ENCODE data around the gene NUP50.

The NUP50 gene

DNA sequence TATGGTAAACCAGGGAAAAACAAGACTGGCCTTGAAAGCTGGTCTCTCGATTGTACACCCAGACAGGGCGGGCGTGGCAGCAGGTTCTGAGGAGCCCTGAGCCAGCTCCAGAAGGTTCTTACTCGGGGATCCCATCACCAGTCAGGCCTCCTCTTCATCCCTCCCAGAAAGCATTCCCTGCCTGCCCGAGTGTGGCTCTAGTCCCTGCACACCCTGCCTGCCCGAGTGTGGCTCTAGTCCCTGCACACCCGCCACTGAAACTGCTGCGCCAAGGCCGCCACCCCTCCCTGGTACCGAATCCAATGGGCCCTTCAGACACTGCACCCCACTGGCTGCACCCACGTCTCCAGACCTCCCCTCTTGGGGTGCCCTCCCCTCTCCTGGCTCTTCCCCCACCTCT is 46.9 kb downstream of the NUP50 start:
- DNase-seq (ENCODE audit: low read depth in 2 of 2) = no peak

DNA sequence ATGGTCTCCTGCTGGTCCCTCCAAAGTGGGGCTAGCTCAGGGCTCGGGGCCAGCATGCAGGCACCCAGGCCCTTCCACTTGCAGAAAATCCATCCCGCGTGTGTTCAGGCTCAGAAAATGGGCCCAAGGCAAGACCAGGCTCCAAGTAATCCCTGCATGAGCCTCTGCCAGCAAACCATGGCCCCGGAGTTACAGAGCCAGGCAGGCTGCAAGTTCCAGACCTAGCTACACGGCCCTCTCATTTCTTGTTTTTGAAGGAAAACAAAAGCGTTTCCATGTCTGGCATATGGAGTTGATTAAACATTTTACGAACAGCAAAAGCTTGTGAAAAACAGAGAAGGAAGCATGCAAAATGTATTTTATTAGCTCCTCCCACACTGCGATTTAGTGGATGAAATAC is 47.3 kb downstream of the NUP50 start:
- no peak for DNase-seq (ENCODE audit: low read depth in 2 of 2)

DNA sequence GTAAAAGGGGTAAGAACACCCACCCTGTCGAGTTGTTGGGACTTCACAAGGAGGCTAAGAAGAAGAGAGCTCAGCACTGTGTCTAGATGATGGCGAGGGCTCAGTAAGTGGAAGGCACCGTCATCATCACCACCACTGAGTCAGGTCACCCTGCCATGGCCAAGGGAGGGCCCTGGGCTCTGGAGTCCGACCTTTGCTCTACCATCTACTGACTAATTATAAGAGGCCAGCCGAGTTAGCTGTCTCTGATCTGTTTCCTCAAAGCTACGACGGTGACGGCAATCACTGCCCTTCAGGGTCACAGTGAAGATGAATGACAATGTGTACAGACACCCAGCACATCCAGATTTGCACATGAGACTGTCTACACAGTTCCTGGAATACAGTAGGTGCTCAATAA is 47.7 kb downstream of the NUP50 start:
- no peak for DNase-seq (ENCODE audit: low read depth in 2 of 2)

DNA sequence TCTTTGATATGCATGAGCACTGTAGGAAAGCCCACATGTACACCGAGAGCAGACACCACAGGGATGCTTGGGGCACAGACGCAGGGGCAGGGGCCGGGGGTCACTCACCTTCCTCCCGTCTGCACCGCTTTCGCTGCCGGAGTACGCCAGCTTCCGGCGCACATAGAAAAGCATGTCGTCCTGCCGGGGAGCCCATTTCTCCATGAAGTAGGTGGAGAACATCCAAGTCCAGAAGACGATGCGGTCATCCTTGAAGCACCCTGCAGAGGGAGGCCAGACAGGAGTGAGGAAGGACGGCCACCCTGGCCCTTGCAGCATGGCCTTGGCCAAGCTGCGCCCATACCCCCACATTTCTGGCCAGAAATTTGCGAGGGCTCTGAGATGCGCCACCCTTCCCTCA is 48.1 kb downstream of the NUP50 start:
- DNase-seq (ENCODE audit: low read depth in 2 of 2) = no peak

DNA sequence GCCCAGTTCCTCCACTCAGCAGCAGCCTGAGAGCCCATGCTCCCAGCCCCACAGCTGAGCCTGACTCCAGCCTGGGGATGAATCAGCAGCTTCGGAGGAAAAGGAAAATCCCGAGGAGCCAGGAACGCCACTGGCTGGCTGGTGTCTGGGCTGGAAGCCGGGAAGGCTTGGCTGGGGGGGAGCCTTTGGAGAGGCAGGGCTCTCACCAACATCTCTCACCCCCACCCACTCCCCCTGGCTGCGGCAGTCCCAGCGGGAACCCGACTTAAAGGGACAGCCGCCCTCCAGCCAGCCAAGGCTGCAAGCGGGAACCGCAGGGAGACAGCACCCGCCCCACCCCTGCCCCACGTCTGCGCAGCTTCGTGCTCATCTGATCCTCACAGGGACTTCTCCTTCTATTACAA is 48.6 kb downstream of the NUP50 start:
- DNase-seq (ENCODE audit: low read depth in 2 of 2) = no peak

DNA sequence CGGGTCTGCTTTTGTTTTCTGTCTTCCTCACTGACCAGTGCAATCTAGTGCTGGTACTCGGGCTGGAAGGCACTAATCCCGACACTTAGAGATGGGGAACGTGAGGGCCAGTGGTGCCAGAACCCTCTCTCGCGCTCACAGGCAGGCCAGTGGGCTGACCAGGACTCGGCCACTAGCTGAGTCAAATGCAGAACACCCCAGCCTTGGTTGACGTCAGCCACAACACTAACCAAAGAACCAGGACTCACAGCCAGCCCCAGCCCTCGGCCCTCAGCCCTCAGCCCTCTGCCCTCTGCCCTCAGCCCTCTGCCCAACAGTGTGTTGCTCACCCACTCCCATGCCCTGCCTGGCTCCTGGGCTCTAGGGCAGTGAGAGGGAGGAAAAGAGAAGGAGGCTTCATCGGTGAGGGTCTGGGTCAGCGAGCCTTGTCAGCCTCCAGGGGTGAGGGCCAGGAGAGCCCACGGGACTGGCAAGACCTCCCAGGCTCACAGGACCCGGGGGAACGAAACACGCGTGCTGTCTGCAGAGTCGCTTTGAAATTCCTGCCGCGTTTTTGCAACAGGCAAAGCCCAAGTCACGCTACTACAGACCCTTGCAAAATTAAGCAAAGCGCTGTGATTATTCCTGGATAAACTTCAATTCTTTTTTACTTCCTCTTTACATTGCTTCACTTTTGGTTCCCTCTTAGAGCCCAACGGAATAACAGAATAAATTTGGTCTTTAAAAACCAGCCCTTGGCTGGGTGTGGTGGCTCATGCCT is 49.4 kb downstream of the NUP50 start:
- DNase-seq (ENCODE audit: low read depth in 2 of 2) = no peak

DNA sequence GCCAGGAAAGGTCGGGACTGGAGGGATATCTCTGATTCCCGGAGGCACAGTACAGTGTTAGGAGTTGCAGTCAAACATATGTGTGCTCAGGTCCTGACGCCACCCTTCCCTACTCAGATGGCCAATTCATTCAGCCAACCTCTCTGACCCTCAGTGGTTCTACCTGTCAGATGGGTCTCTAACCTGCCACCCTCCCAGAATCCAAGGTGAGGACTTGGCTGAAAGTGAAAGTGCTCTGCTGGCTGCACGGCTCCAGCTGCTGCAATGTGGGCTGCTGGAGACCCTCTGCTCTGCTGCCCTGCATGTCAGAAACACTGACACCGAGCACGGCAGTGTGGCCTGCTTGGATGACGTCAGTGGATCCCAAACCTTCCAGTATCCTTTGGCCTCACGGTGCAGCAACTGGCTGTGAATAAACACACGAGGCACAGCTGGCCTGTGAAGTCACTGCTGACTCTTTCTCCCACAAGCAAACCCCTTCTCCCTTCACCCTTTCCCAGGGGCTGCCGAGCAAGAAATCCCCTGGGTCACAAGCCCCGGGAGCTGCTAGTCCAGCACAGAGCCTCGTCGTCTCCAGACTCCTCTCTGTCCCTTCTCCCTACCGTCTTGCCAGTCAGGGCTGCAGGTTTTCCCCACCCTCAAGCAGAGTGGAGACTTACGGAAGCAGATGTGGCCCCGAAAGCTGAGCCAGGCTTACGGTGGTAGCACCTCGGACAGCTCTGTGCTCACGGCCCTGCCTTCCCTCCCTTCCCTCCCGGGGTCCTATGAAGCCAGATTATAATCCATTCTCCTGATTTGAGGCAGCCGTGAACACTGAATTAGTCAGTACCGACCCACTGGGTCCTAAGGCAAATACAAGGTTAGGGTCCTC is 52.6 kb downstream of the NUP50 start:
- DNase-seq (ENCODE audit: low read depth in 2 of 2) = no peak

DNA sequence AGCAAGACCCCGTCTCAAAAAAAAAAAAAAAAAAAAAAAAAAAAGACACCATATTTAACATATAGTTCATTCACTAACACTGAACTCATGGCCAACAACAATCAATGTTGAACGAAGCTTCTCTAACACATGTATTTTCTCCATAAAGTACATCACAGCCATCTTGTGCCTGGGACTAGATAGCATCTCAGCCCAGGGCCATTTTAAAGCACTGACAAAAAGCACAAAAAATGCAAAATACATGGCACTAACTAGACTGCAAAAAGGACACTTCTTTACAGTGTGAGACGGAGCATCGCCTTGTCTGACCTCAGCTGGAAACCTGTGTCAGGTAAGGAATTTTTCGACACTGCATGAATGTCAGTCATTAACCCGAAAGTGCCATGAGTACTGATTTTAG is 53.6 kb downstream of the NUP50 start:
- no peak for DNase-seq (ENCODE audit: low read depth in 2 of 2)

DNA sequence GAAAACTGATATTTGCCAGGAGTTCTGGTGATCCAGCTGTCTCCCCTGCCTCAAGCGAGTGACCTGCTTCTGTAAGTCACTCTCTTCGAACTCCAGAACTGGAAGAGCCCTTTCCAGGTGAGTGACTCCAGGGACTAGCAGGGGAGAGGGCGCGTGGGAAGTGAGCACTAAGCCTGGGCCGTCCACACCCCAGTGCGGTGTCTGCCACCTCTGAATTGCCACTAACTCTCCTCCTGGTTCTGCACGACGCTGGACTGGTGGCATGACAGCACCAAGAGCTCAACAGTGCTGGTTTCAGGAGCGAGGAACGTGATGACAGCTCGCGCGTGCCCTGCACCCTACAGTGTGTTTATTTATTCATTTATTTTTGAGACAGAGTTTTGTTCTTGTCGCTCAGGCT is 54.1 kb downstream of the NUP50 start:
- no peak for DNase-seq (ENCODE audit: low read depth in 2 of 2)

DNA sequence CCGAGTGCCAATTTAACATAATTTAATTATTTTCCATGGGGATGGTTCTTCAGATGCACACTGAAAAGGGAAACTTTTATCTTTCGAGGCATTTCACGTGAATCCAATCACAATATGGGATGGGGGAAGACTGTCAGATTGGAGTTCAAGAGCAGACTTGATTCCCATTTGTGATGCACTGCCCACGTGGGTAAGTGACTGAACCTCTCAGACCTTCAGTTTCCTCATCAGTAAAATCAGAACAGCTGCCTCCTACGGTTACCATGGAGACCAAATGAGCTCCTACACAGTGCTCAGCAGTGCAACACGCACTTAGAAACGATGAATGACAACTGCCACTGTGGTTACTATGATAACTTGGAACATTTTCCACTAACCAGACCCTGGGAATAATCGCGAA is 55.3 kb downstream of the NUP50 start:
- DNase-seq (ENCODE audit: low read depth in 2 of 2) = no peak

DNA sequence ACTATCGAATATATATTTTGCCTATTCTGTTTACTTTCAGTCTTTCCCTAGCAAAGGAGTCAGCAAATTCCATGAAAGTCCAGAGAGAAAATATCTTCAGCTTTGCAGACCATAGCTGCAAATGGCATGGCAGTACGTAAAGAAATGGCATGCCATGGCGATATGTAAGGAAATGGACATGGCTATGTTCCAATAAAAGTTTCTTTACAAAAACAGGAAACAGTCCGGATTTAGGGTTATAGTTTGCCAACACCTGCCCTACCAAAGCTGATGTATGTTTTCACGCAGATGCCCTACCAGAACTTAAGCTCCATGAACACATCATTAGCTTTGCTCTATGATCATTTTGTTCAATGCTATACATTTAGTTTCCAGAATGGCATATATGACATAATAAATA is 57.5 kb downstream of the NUP50 start:
- DNase-seq (ENCODE audit: low read depth in 2 of 2) = no peak

DNA sequence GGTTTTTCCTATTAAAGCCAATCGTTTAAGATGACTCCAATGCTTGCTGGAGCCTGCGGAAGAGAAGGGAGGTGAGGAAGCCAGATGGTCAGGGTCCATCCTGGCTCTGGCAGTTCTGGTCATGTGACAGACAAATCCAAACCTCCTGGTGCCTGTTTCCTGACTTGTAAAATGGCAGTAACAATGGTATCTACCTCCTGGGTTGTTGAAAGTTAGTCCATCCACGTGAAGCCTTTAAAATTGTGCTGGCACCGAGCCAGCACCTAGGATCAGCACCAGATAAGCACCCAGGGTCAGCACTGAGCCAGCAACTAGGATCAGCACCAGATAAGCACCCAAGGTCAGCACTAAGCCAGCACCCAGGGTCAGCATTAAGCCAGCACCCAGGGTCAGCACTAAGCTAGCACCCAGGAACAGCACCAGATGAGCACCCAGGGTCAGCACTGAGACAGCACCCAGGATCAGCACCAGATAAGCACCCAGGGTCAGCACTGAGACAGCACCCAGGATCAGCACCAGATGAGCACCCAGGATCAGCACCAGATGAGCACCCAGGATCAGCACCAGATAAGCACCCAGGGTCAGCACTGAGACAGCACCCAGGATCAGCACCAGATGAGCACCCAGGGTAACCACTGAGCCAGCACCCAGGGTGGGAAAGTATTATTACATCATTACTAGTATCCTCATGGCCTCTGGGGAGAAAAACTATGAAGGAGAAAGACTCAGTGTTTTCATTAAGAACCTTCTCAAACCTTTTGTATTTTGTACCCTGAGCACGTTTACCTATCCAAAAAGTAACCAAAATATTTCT is 59.8 kb downstream of the NUP50 start:
- no peak for DNase-seq (ENCODE audit: low read depth in 2 of 2)

DNA sequence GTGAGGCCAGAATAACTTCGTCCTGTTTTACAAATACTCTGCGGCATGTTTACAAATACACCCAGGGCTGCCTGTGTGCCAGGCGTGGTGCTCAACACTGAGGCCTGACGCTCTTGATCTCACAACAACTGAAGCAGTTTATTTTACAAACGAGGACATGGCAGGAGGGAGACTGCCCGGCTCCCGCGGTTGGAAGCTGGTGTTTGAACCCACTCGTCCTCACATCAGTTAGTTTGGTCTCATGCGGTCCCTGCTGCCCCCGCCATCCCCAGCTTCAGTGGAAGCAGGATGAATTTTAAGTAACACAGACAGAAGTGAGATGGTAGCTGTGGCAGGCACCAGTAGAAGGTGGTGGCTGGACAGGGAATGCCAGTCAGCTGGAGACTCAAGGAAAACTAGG is 60.6 kb downstream of the NUP50 start:
- DNase-seq (ENCODE audit: low read depth in 2 of 2) = no peak

DNA sequence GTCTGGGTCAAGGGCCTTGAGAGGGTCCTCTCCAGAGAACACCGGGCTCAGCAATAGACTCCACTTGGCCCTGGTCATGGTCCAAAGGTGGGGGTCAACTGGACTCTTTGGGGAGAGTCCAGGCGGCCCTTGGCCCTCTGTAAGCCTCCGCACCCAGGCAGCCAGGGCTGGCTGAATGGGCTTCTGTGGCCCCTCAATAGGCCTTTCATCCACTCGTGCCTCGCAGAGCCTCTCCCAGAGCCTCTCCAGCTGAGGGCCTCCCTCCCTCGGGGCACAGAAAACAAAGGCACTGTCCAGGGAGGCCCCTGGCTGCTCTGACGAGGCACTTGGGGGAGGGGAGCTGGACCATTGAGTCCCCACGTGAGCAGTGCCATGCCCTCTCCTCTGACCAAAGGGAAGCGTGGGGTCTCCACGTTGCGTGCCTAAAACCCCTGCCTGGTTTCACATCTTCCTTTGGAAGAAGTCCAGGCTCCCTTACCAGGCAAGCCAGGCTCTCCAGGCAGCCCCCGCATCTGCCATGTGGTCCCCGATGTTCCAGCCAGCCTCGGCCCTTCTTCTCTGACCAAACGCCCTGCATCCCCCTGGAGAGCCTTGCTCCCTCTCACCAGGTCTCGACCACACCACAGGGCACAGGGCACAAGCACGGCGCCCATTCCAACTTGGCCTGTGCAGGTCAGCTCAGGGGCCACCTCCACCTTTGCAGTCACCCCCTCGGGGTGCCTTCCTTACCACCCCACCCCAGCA is 61.4 kb downstream of the NUP50 start:
- DNase-seq (ENCODE audit: low read depth in 2 of 2) = no peak

DNA sequence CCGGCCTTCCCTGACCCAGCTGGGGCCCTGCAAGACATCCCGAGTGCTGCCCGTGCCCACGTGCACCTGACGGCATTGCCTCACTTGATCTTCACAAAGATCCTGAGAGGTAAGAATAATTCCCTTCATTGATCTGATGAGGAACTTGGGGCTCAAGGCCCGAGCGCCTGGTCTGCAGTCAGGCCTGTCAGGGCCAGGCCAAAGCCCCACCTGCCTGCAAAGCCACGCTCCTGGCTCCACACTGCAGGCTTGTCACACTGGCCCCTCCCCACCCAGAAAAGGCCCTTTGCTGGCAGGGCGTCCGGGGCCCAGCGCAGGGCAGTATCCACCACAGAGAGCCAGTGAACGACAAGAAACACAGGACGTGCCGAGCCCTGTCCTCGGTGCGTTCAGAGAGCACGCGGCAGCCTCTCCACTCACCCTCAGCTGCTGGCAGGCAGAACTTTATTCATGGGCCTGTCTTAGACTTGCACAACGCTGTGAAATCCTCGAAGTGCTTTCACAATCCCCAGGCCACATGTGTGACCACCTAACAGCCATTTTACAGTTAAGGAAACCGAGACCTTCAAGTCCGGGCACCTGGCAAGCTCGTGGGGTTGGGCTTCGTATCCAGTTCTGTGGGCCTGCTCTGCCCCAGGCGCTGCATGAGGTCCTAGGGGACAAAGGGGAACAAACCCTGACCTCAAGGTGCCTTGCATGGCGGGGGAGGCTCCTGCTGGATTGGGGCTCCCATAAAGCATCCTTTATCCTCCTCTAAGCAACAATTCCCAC is 62.2 kb downstream of the NUP50 start:
- DNase-seq (ENCODE audit: low read depth in 2 of 2) = no peak

DNA sequence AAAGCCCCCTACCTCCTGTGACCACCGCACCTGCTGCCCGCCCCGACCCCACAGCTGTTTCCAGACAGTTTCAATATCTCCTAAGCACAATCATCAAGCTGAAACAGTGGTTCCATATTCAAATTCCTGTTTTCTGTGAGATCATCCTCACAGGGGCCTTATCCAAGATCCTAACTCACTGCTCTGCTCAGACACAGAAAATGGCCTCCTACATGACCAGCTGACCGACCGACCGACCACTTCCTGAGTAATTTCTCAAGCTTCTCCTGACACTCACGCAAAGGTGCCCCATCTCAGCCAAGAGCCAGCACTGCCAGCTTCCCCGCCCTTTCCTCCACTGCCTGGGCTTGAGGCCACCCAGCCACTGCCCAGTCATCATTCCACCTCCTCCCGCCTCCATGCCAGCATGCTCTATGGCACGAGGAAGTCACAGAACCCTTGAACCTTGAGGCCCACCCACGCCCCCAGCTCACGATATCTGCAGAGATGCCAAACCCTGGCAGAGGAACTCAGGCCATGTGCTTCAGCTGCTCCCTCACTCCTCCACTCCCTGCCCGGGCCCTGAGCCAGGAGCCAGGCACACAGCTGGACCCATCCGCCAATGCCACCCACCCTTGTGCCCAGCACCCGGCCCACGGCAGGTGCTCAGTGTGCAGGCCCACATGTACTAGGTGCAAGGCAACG is 62.9 kb downstream of the NUP50 start:
- no peak for DNase-seq (ENCODE audit: low read depth in 2 of 2)

DNA sequence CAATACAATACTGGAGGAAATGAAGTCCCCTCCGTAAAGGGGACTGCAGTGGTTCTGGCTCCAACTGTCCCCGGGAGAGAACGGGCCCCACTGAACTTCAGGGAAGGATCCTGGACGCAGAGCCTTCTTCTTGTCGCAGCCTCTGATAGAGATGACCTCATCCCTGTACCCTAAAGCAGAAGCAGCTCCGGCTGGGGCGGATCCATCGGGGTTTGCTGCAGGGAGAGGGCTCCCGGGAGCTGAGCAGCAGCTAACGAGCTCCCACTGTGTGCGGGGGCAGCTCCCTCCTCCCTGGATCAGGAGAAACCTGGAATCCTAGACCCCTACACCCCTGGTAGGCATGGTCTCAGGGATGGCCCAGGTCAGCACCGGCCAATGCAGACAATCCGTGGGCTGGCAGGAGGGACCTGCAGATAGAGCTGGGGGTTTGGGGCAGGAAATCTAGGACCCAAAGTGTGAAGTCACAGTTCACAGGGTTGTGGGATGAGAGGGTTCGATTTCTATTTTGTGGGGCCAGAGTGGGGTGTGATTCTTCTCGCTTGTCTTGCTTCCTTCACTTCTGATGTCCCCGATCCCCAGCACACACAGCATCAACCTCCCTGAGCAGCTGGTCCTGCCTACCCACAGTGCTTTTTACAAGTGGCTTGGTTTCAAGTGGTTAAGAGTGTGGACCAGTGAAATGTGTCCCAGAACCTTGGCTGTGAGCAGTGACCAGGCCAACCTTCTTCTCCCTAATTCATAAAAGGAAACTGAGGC is 64.1 kb downstream of the NUP50 start:
- no peak for DNase-seq (ENCODE audit: low read depth in 2 of 2)

DNA sequence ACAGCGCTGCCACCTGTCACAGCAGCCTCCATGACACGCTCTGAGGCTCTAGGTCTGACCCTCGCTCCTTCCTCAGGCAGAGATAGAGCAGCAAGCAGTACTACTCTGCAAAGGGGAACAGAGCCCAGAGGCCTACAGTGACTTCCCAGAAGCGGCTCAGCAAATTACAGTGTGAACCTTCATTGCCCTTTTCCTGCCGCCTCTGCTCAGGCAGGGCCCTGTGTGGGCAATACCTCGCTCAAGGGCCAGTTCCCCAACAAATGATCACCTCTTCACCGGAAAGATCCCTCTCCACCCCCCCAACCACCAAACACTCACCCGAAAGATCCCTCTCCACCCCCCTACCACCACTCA is 64.7 kb downstream of the NUP50 start:
- DNase-seq (ENCODE audit: low read depth in 2 of 2) = no peak

DNA sequence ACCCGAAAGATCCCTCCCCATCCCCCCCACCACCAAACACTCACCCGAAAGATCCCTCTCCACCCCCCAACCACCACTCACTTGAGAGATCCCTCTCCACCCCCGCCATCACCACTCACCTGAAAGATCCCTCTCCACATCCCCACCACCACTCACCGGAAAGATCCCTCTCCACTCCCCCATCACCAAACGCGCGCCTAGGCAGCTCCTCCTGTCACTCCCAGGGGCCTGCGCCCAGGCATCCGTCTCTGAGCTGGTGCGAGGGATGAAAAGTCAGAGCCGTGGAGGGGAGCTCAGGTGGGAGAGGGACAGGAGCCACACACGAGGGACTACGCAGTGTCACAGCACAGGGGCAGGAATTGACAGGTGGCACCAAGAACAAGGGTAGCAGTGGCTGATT is 65.5 kb downstream of the NUP50 start:
- no peak for DNase-seq (ENCODE audit: low read depth in 2 of 2)

Data from stimulated activated CD8-positive, alpha-beta memory T cell treated with anti-CD3 and anti-CD28 coated beads, Interleukin-2, amount 100 ng/mL, for 48 hours (primary cell).